A549 (cell line): ENCODE results near the gene SLC24A3. TPM values are rescaled to one million over a fixed set of nuclear protein-coding genes. Genes with fewer than 3 reads are reported as not detected.

Source experiments
- ATAC-seq, 2 experiments: fragments of 200-7000 bp in 1 of 2; fragments of >200 bp in 1 of 2; cut with Nextera tagmentation in 1 of 2; cut with Tn5 transposase in 1 of 2; 3 replicates each; pipeline versions ENCODE4 v1.8.0 to v1.9.1; 2018 to 2020; ENCODE audit warnings: mild to moderate bottlenecking in 1 of 2, moderate library complexity in 1 of 2
- CTCF ChIA-PET: fragments of 300-600 bp; sonication (Branson Sonifier 250); formaldehyde crosslinking; extraction: SDS; loops from one replicate; lab custom pipeline; 2021; ENCODE audit warnings: antibody characterized with exemption, inconsistent platforms; lab: Yijun Ruan, JAX
- POLR2A ChIA-PET: fragments of 350-600 bp; formaldehyde crosslinking; extraction: SDS; loops from one replicate; lab custom pipeline; 2021; ENCODE audit warnings: antibody characterized with exemption, inconsistent platforms; lab: Yijun Ruan, JAX
- DNase-seq, 2 experiments: peaks; one replicate each; pipeline versions ENCODE4 v3.0.0 to v3.0.0-alpha.2; 2011 to 2016; ENCODE audit warnings: low read depth in 1 of 2, low spot score in 1 of 2
- FAIRE-seq: peaks from 2 replicates; lab custom pipeline; 2011; peaks lifted over from hg19 to GRCh38; lab: Jason Lieb, UNC
- H3K27ac ChIP-seq, 2 experiments: fragments of >200 bp; sonication (Bioruptor Twin); formaldehyde crosslinking; 3 replicates each; pipeline ENCODE4 v1.5.1; 2016 to 2017
- H3K4me1 ChIP-seq: fragments of >200 bp; sonication (Bioruptor Twin); formaldehyde crosslinking; 3 replicates; pipeline ENCODE4 v1.6.1; 2016
- H3K4me2 ChIP-seq: fragments of >200 bp; sonication (Bioruptor Twin); formaldehyde crosslinking; 3 replicates; pipeline ENCODE4 v1.6.1; 2016
- H3K4me3 ChIP-seq: fragments of >200 bp; sonication (Bioruptor Twin); formaldehyde crosslinking; 3 replicates; pipeline ENCODE4 v1.5.1; 2016
- H3K9me3 ChIP-seq: fragments of >200 bp; sonication (Bioruptor Twin); formaldehyde crosslinking; 3 replicates; pipeline ENCODE4 v1.6.1; 2016
- CEBPB ChIP-seq, 2 experiments: fragments of >200 bp in 1 of 2; sonication (Bioruptor Twin) in 1 of 2; formaldehyde crosslinking in 1 of 2; IDR thresholded peaks; 2 replicates each; pipeline ENCODE4 v1.6.1; 2012 to 2016
- EP300 ChIP-seq, 2 experiments: fragments of >200 bp; sonication (Bioruptor Twin); formaldehyde crosslinking; IDR thresholded peaks; 2 replicates in 1 of 2; 3 replicates in 1 of 2; pipeline ENCODE4 v1.6.1; 2016 to 2017
- HEYL ChIP-seq: fragments of 250-450 bp; sonication (Bioruptor Pico); IDR thresholded peaks from 2 replicates; pipeline ENCODE4 v1.8.0; 2021; ENCODE audit warnings: mild to moderate bottlenecking, moderate library complexity
- JUN ChIP-seq, 2 experiments: fragments of >200 bp; sonication (Bioruptor Twin); formaldehyde crosslinking; IDR thresholded peaks; 2 replicates in 1 of 2; 3 replicates in 1 of 2; pipeline ENCODE4 v1.6.1; 2016 to 2017
- KDM5A ChIP-seq: fragments of 200-600 bp; sonication (generic); IDR thresholded peaks from 2 replicates; pipeline ENCODE4 v1.6.1; 2016; ENCODE audit warnings: antibody characterized with exemption, mild to moderate bottlenecking
- MAFK ChIP-seq: fragments of 450-650 bp; IDR thresholded peaks from 2 replicates; pipeline ENCODE4 v1.6.1; 2014; ENCODE audit not compliant: partially characterized antibody
- MYC ChIP-seq: IDR thresholded peaks from 2 replicates; pipeline ENCODE4 v1.6.1; 2012; ENCODE audit warnings: mild to moderate bottlenecking, inconsistent platforms, low read length, improper control_type of control experiment, borderline replicate concordance
- NR3C1 ChIP-seq: fragments of >200 bp; sonication (Bioruptor Twin); formaldehyde crosslinking; IDR thresholded peaks from 3 replicates; pipeline ENCODE4 v1.6.1; 2017
- POLR2AphosphoS2 ChIP-seq: conservative IDR thresholded peaks from 2 replicates; pipeline ENCODE4 v1.6.1; 2012; ENCODE audit warnings: low read length, improper control_type of control experiment, inconsistent platforms
- RFX5 ChIP-seq: fragments of 450-650 bp; IDR thresholded peaks from 2 replicates; pipeline ENCODE4 v1.7.1; 2014; ENCODE audit warnings: antibody characterized with exemption, mild to moderate bottlenecking, moderate library complexity
- RNF2 ChIP-seq: fragments of 200-600 bp; sonication (generic); IDR thresholded peaks from 2 replicates; pipeline ENCODE4 v1.6.1; 2016; ENCODE audit warnings: low read depth, mild to moderate bottlenecking, antibody characterized with exemption, moderate library complexity, borderline replicate concordance
- SMC3 ChIP-seq: fragments of >200 bp; sonication (Bioruptor Twin); formaldehyde crosslinking; IDR thresholded peaks from 3 replicates; pipeline ENCODE4 v1.6.1; 2018; ENCODE audit warnings: inconsistent platforms
- TP53 ChIP-seq: fragments of 250-450 bp; sonication (Bioruptor Pico); IDR thresholded peaks from 2 replicates; pipeline ENCODE4 v1.5.0; 2021; ENCODE audit warnings: mild to moderate bottlenecking, moderate library complexity
- ZC3H11A ChIP-seq: fragments of 450-650 bp; IDR thresholded peaks from 2 replicates; pipeline ENCODE4 v1.6.1; 2014; ENCODE audit warnings: antibody characterized with exemption, mild to moderate bottlenecking
- ZNF302 ChIP-seq: fragments of 250-450 bp; sonication (Bioruptor Pico); IDR thresholded peaks from 2 replicates; pipeline ENCODE4 v1.9.0; 2021; ENCODE audit warnings: inconsistent platforms, mild to moderate bottlenecking, moderate library complexity
- WGBS: methylation state at CpG from one replicate; pipeline ENCODE4 v1.1.6; 2017; ENCODE audit errors: missing lambda C conversion rate; 5-methylcytosine and 5-hydroxymethylcytosine counted together
- polyA plus RNA-seq, 4 experiments: library from polyadenylated mRNA; depleted of rRNA in 3 of 4; stranded (reverse); fragments of >200 nt; fragmentation: RNase III in 1 of 4; extraction: RNeasy Plus Mini Kit Qiagen cat#74134 plus additional on column Dnase treatment in 1 of 4; gene quantifications; 2 replicates in 3 of 4; 3 replicates in 1 of 4; pipeline ENCODE4 v1.2.3, GENCODE V29; 2011 to 2017
- TF ChIP-seq, protein P1 (sequence below): IDR thresholded peaks from 2 replicates; pipeline ENCODE4 v1.6.1; 2012
- TF ChIP-seq, protein P2 (sequence below): fragments of 450-650 bp; IDR thresholded peaks from 2 replicates; pipeline ENCODE4 v1.6.1; 2014; ENCODE audit warnings: antibody characterized with exemption
- TF ChIP-seq, protein P3 (sequence below): fragments of 250-450 bp; sonication (Bioruptor Pico); IDR thresholded peaks from 2 replicates; pipeline ENCODE4 v1.5.0; 2021; ENCODE audit warnings: mild to moderate bottlenecking, moderate library complexity, borderline replicate concordance
- TF ChIP-seq, protein P4 (sequence below): IDR thresholded peaks from 2 replicates; pipeline ENCODE4 v1.6.1; 2012
- TF ChIP-seq, protein P5 (sequence below): fragments of 200-600 bp; sonication (generic); IDR thresholded peaks from 2 replicates; pipeline ENCODE4 v1.6.1; 2016; ENCODE audit warnings: antibody characterized with exemption, mild to moderate bottlenecking, moderate library complexity

The SLC24A3 gene
- polyA plus RNA-seq, 2 of the 4 experiments (the other 2 are of a cell fraction): 0.08 TPM; not detected in 1

DNA sequence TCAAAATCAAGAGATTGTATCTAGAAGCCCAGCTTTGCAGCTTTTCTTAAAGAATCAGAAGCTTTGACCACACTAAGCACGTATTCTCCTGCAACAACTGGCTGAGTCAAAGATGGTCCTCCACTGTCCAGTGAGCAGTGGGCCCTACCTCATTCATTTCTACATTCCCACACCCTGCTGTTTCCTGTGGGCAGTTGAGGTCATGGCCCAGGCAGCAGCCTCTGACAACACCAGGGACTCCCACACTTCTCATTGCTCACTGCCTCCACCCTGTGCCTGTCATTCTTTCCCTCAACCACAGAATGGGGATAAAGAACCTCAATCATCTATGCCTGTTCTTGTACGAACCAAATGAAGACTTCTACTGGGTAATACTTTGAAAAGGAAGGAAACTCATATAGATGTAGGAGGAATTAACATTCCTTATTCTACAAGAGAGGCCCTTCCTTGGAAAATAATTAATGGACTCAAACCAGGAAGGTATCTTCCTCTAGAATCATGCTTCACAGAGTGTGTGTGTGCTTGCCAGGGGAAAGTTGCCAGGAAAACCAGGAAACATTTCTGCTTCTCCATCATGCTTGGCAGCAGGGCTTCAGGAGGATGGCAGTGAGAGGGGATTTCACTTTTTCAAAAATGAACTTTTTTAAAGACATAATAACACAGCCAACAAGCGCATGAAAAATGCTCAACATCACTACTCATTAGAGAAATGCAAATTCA is 353.9 kb downstream of the SLC24A3 start:
- WGBS: 1% methylated on average over 3 of the region's 3 CpGs
- no peak for DNase-seq
- CTCF ChIA-PET: interaction anchor here (1.0 kb wide), 1 partner anchor 17 kb away, joined by 4 read pairs; no protein-coding TSS in a partner anchor
- no peak overlapping the region for H3K27ac ChIP-seq
- H3K4me1 ChIP-seq: no peaks in the 10 kb centered on the region
- POLR2A ChIA-PET: no interaction called here
- no peak for ATAC-seq
- H3K9me3 ChIP-seq: no peaks in the 10 kb centered on the region
- TF ChIP-seq NR3C1: no peak
- no peak for TF ChIP-seq MAFK
- no peak for TF ChIP-seq JUN (IDR thresholded peaks at IDR 0.05)
- TF ChIP-seq, protein P1, sequence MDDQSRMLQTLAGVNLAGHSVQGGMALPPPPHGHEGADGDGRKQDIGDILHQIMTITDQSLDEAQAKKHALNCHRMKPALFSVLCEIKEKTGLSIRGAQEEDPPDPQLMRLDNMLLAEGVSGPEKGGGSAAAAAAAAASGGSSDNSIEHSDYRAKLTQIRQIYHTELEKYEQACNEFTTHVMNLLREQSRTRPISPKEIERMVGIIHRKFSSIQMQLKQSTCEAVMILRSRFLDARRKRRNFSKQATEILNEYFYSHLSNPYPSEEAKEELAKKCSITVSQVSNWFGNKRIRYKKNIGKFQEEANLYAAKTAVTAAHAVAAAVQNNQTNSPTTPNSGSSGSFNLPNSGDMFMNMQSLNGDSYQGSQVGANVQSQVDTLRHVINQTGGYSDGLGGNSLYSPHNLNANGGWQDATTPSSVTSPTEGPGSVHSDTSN: no peak
- no peak for TF ChIP-seq EP300 (IDR thresholded peaks at IDR 0.05)
- no peak for TF ChIP-seq ZNF302 (CRISPR knock-in tag)
- TF ChIP-seq, protein P2, sequence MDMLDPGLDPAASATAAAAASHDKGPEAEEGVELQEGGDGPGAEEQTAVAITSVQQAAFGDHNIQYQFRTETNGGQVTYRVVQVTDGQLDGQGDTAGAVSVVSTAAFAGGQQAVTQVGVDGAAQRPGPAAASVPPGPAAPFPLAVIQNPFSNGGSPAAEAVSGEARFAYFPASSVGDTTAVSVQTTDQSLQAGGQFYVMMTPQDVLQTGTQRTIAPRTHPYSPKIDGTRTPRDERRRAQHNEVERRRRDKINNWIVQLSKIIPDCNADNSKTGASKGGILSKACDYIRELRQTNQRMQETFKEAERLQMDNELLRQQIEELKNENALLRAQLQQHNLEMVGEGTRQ: no peak
- no peak for TF ChIP-seq TP53 (CRISPR knock-in tag)
- no peak for TF ChIP-seq HEYL
- no peak for TF ChIP-seq KDM5A
- TF ChIP-seq, all 56 proteins: peak for 0
- no peak overlapping the region for H3K4me3 ChIP-seq
- no peak overlapping the region for H3K4me2 ChIP-seq
- FAIRE-seq: no peak

DNA sequence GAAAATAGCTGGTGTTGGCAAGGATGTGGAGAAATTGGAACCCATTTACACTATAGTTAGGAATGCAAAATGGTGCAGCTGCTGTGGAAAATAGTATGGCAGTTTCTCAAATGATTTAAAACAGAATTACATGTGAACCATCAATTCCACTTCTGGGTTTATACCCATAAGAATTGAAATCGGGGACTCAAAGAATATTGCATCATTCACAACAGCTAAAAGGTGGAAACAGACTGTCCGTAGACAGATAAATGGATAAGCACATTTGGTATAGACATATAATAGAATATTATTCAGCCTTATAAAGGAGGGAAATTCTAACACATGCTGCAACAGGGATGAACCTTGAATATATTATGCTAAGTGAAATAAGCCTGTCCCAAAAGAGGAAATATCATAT is 355.7 kb downstream of the SLC24A3 start:
- no peak for TF ChIP-seq RNF2
- TF ChIP-seq, protein P3, sequence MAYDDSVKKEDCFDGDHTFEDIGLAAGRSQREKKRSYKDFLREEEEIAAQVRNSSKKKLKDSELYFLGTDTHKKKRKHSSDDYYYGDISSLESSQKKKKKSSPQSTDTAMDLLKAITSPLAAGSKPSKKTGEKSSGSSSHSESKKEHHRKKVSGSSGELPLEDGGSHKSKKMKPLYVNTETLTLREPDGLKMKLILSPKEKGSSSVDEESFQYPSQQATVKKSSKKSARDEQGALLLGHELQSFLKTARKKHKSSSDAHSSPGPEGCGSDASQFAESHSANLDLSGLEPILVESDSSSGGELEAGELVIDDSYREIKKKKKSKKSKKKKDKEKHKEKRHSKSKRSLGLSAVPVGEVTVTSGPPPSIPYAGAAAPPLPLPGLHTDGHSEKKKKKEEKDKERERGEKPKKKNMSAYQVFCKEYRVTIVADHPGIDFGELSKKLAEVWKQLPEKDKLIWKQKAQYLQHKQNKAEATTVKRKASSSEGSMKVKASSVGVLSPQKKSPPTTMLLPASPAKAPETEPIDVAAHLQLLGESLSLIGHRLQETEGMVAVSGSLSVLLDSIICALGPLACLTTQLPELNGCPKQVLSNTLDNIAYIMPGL: no peak
- TF ChIP-seq MYC: no peak
- TF ChIP-seq SMC3: no peak
- TF ChIP-seq RFX5: no peak
- TF ChIP-seq, protein P1: no peak
- no peak for TF ChIP-seq POLR2AphosphoS2
- TF ChIP-seq, protein P4, sequence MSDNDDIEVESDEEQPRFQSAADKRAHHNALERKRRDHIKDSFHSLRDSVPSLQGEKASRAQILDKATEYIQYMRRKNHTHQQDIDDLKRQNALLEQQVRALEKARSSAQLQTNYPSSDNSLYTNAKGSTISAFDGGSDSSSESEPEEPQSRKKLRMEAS: no peak
- no peak for TF ChIP-seq NR3C1
- TF ChIP-seq CEBPB (IDR thresholded peaks at IDR 0.05): no peak
- no peak for TF ChIP-seq ZC3H11A
- TF ChIP-seq, protein P5, sequence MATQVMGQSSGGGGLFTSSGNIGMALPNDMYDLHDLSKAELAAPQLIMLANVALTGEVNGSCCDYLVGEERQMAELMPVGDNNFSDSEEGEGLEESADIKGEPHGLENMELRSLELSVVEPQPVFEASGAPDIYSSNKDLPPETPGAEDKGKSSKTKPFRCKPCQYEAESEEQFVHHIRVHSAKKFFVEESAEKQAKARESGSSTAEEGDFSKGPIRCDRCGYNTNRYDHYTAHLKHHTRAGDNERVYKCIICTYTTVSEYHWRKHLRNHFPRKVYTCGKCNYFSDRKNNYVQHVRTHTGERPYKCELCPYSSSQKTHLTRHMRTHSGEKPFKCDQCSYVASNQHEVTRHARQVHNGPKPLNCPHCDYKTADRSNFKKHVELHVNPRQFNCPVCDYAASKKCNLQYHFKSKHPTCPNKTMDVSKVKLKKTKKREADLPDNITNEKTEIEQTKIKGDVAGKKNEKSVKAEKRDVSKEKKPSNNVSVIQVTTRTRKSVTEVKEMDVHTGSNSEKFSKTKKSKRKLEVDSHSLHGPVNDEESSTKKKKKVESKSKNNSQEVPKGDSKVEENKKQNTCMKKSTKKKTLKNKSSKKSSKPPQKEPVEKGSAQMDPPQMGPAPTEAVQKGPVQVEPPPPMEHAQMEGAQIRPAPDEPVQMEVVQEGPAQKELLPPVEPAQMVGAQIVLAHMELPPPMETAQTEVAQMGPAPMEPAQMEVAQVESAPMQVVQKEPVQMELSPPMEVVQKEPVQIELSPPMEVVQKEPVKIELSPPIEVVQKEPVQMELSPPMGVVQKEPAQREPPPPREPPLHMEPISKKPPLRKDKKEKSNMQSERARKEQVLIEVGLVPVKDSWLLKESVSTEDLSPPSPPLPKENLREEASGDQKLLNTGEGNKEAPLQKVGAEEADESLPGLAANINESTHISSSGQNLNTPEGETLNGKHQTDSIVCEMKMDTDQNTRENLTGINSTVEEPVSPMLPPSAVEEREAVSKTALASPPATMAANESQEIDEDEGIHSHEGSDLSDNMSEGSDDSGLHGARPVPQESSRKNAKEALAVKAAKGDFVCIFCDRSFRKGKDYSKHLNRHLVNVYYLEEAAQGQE: no peak
- ChIA-PET POLR2A (no interaction called here), CTCF (no interaction called here)
- no peak for FAIRE-seq
- H3K27ac ChIP-seq: no peak overlapping the region
- DNase-seq: no peak
- 0% methylated on average over 2 of the region's 2 CpGs for WGBS
- no peak for ATAC-seq
- H3K4me1 ChIP-seq: no peaks in the 10 kb centered on the region
- no peaks in the 10 kb centered on the region for H3K9me3 ChIP-seq
- no peak overlapping the region for H3K4me2 ChIP-seq
- no peak overlapping the region for H3K4me3 ChIP-seq
